ENCODE measurements around the gene GRIA1.

GRIA1 gene

GRCh38 chr5:153618307-153618706 is 127.8 kb downstream of the GRIA1 start:
- Histone ChIP-seq H3K4me1 (ENCODE audit: low read length) (no peaks in the 10 kb centered on the region), H3K27me3 (replicated peaks; ENCODE audit: insufficient read depth, low read length) (no peaks in the 10 kb centered on the region), H3K4me3 (ENCODE audit: low read length) (no peak overlapping the region), H2AFZ (ENCODE audit: low read length) (no peak overlapping the region), H3F3A (ENCODE audit: insufficient read depth, low read length) (no peaks in the 10 kb centered on the region), H4K20me1 (ENCODE audit: insufficient read depth, low read length) (no peaks in the 10 kb centered on the region), H3K4me2 (ENCODE audit: low read depth, low read length) (no peak overlapping the region), H3K36me3 (replicated peaks; ENCODE audit: insufficient read depth, low read length) (no peaks in the 10 kb centered on the region), H3K9me2 (replicated peaks; ENCODE audit: insufficient read depth, low read length) (no peaks in the 10 kb centered on the region), H3K9me3 (replicated peaks; ENCODE audit: insufficient read depth, low read length) (no peaks in the 10 kb centered on the region), H3K79me2 (ENCODE audit: low read length) (no peaks in the 10 kb centered on the region), H3K27ac (ENCODE audit: low read length) (no peak overlapping the region), H3K9ac (ENCODE audit: low read length) (no peak overlapping the region)
- TF ChIP-seq EZH2phosphoT487 (IDR thresholded peaks at IDR 0.05; ENCODE audit: low read length) (no peak), EZH2 (optimal IDR thresholded peaks at IDR 0.05; ENCODE audit: low read depth, low read length) (no peak)
- TF ChIP-seq, protein P1, sequence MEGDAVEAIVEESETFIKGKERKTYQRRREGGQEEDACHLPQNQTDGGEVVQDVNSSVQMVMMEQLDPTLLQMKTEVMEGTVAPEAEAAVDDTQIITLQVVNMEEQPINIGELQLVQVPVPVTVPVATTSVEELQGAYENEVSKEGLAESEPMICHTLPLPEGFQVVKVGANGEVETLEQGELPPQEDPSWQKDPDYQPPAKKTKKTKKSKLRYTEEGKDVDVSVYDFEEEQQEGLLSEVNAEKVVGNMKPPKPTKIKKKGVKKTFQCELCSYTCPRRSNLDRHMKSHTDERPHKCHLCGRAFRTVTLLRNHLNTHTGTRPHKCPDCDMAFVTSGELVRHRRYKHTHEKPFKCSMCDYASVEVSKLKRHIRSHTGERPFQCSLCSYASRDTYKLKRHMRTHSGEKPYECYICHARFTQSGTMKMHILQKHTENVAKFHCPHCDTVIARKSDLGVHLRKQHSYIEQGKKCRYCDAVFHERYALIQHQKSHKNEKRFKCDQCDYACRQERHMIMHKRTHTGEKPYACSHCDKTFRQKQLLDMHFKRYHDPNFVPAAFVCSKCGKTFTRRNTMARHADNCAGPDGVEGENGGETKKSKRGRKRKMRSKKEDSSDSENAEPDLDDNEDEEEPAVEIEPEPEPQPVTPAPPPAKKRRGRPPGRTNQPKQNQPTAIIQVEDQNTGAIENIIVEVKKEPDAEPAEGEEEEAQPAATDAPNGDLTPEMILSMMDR (IDR thresholded peaks at IDR 0.05; ENCODE audit: low read length) = no peak
- no peak for DNase-seq

DNA sequence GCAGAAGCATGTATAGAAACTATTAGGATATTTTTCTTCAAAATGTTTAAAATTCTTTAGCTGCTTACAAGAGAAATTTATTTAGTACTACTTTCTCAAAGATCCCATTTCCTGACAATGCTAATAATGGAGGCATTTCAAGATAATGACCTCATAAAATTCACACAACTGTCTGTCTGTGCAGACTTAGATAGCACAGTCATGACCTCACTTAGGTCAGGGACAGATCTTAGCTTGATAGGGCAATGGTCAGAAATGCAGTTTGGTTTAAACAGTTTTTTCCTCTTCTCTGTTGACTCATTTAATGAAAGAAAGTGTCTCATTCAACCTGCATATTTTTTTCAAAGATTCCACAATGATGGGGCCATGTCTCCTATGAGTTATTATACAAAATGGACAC is 128.4 kb downstream of the GRIA1 start:
- Histone ChIP-seq H3K79me2 (ENCODE audit: low read length) (no peaks in the 10 kb centered on the region), H3K9ac (ENCODE audit: low read length) (no peak overlapping the region), H4K20me1 (ENCODE audit: insufficient read depth, low read length) (no peaks in the 10 kb centered on the region), H3K27me3 (replicated peaks; ENCODE audit: insufficient read depth, low read length) (no peaks in the 10 kb centered on the region), H3K9me2 (replicated peaks; ENCODE audit: insufficient read depth, low read length) (no peaks in the 10 kb centered on the region), H3K27ac (ENCODE audit: low read length) (no peak overlapping the region), H3K4me2 (ENCODE audit: low read depth, low read length) (no peak overlapping the region), H3K4me1 (ENCODE audit: low read length) (no peaks in the 10 kb centered on the region), H2AFZ (ENCODE audit: low read length) (no peak overlapping the region), H3K9me3 (replicated peaks; ENCODE audit: insufficient read depth, low read length) (no peaks in the 10 kb centered on the region), H3F3A (ENCODE audit: insufficient read depth, low read length) (no peaks in the 10 kb centered on the region), H3K36me3 (replicated peaks; ENCODE audit: insufficient read depth, low read length) (no peaks in the 10 kb centered on the region), H3K4me3 (ENCODE audit: low read length) (no peak overlapping the region)
- TF ChIP-seq, protein P1 (IDR thresholded peaks at IDR 0.05; ENCODE audit: low read length) = no peak
- TF ChIP-seq EZH2 (optimal IDR thresholded peaks at IDR 0.05; ENCODE audit: low read depth, low read length) = no peak
- TF ChIP-seq EZH2phosphoT487 (IDR thresholded peaks at IDR 0.05; ENCODE audit: low read length) = no peak
- DNase-seq = no peak

- Histone ChIP-seq H3K9me2 (replicated peaks; ENCODE audit: insufficient read depth, low read length) (no peaks in the 10 kb centered on the region), H3K4me2 (ENCODE audit: low read depth, low read length) (no peak overlapping the region), H3F3A (ENCODE audit: insufficient read depth, low read length) (no peaks in the 10 kb centered on the region), H3K4me3 (ENCODE audit: low read length) (no peak overlapping the region), H3K27ac (ENCODE audit: low read length) (no peak overlapping the region), H3K79me2 (ENCODE audit: low read length) (no peaks in the 10 kb centered on the region), H3K27me3 (replicated peaks; ENCODE audit: insufficient read depth, low read length) (no peaks in the 10 kb centered on the region), H3K36me3 (replicated peaks; ENCODE audit: insufficient read depth, low read length) (no peaks in the 10 kb centered on the region), H3K4me1 (ENCODE audit: low read length) (no peaks in the 10 kb centered on the region), H4K20me1 (ENCODE audit: insufficient read depth, low read length) (no peaks in the 10 kb centered on the region), H3K9ac (ENCODE audit: low read length) (no peak overlapping the region), H3K9me3 (replicated peaks; ENCODE audit: insufficient read depth, low read length) (no peaks in the 10 kb centered on the region), H2AFZ (ENCODE audit: low read length) (no peak overlapping the region)
- DNase-seq = no peak
- TF ChIP-seq EZH2phosphoT487 (IDR thresholded peaks at IDR 0.05; ENCODE audit: low read length) (no peak), EZH2 (optimal IDR thresholded peaks at IDR 0.05; ENCODE audit: low read depth, low read length) (no peak)
- TF ChIP-seq, protein P1 (IDR thresholded peaks at IDR 0.05; ENCODE audit: low read length) = no peak
Measured at GRCh38 chr5:153619771-153620170, 129.3 kb downstream of the GRIA1 start.

Data from MM.1S (cell line).